IMR-90 (cell line): Measurements from ENCODE around the gene CAMTA1. TPM values are rescaled to one million over a fixed set of nuclear protein-coding genes. Genes with fewer than 3 reads are reported as not detected.

Experiments
- ATAC-seq: fragments of 200-7000 bp; cut with Tn5 transposase; 2 replicates; pipeline ENCODE4 v1.9.1; 2020; ENCODE audit warnings: low read depth, mild to moderate bottlenecking, moderate library complexity
- BruUV-seq: library from RNA; stranded (reverse); fragments of 400-500 nt; replicated peaks from 2 replicates; lab custom pipeline; 2021; lab: Mats Ljungman, UMichigan
- CTCF ChIA-PET: fragments of 300-600 bp; formaldehyde crosslinking; extraction: SDS; loops from one replicate; lab custom pipeline; 2021; ENCODE audit warnings: antibody characterized with exemption; lab: Yijun Ruan, JAX
- POLR2A ChIA-PET: fragments of 300-600 bp; sonication (Branson Sonifier 250); formaldehyde crosslinking; loops from one replicate; lab custom pipeline; 2022; ENCODE audit warnings: antibody characterized with exemption; ENCODE audit not compliant: unreplicated experiment; lab: Charles Lee
- DNase-seq: peaks from one replicate; pipeline ENCODE4 v3.0.0; 2013
- H2AFZ ChIP-seq: replicated peaks from 2 replicates; pipeline ENCODE3; 2013; ENCODE audit warnings: low read length, mild to moderate bottlenecking; ENCODE audit not compliant: poor library complexity
- H2AK5ac ChIP-seq: 2 replicates; pipeline ENCODE4 v1.6.1; 2013; ENCODE audit warnings: low read depth, low read length, inconsistent platforms
- H2AK9ac ChIP-seq: replicated peaks from 2 replicates; pipeline ENCODE3; 2013; ENCODE audit warnings: mild to moderate bottlenecking, low read depth, low read length, moderate library complexity; ENCODE audit not compliant: poor library complexity
- H2BK120ac ChIP-seq: 2 replicates; pipeline ENCODE4 v1.6.1; 2013; ENCODE audit warnings: low read depth, low read length, inconsistent platforms
- H2BK15ac ChIP-seq: 3 replicates; pipeline ENCODE4 v1.6.1; 2013; ENCODE audit warnings: low read depth, low read length, inconsistent platforms
- H2BK20ac ChIP-seq: 2 replicates; pipeline ENCODE4 v1.6.1; 2013; ENCODE audit warnings: low read depth, mild to moderate bottlenecking, inconsistent platforms, low read length, moderate library complexity
- H2BK5ac ChIP-seq: 2 replicates; pipeline ENCODE4 v1.6.1; 2013; ENCODE audit warnings: mild to moderate bottlenecking, low read depth, low read length, inconsistent platforms; ENCODE audit not compliant: poor library complexity, severe bottlenecking
- H3K14ac ChIP-seq: replicated peaks from 2 replicates; pipeline ENCODE4 v1.6.1; 2013; ENCODE audit warnings: low read depth, low read length, inconsistent platforms
- H3K18ac ChIP-seq: 2 replicates; pipeline ENCODE4 v1.6.1; 2013; ENCODE audit warnings: low read depth, low read length, control low read depth
- H3K23ac ChIP-seq: 2 replicates; pipeline ENCODE4 v1.6.1; 2013; ENCODE audit warnings: low read depth, low read length, inconsistent platforms
- H3K27ac ChIP-seq: 2 replicates; pipeline ENCODE4 v1.5.1; 2013; ENCODE audit warnings: mild to moderate bottlenecking, control low read depth, low read length; ENCODE audit not compliant: insufficient read depth
- H3K27me3 ChIP-seq: 2 replicates; pipeline ENCODE4 v1.6.1; 2013; ENCODE audit warnings: low read length; ENCODE audit not compliant: control insufficient read depth, insufficient read depth
- H3K36me3 ChIP-seq: 2 replicates; pipeline ENCODE4 v1.6.1; 2013; ENCODE audit warnings: low read length, mixed read lengths; ENCODE audit not compliant: control insufficient read depth, insufficient read depth
- H3K4ac ChIP-seq: 2 replicates; pipeline ENCODE4 v1.6.1; 2013; ENCODE audit warnings: low read depth, low read length, inconsistent platforms
- H3K4me1 ChIP-seq: 2 replicates; pipeline ENCODE4 v1.6.1; 2013; ENCODE audit warnings: low read length, mixed read lengths; ENCODE audit not compliant: control insufficient read depth, insufficient read depth
- H3K4me2 ChIP-seq: 2 replicates; pipeline ENCODE4 v1.6.1; 2013; ENCODE audit warnings: low read depth, mild to moderate bottlenecking, control low read depth, low read length, moderate library complexity
- H3K4me3 ChIP-seq: 2 replicates; pipeline ENCODE4 v1.5.1; 2013; ENCODE audit warnings: low read depth, mild to moderate bottlenecking, control low read depth, low read length, moderate library complexity; ENCODE audit not compliant: insufficient read depth
- H3K56ac ChIP-seq: 2 replicates; pipeline ENCODE4 v1.6.1; 2013; ENCODE audit warnings: low read length, inconsistent platforms; ENCODE audit not compliant: insufficient read depth; ENCODE audit errors: extremely low read depth
- H3K79me1 ChIP-seq, 2 experiments: 2 replicates each; pipeline ENCODE4 v1.6.1; 2013; ENCODE audit warnings: low read length in 2 of 2, inconsistent platforms in 1 of 2, low read depth in 1 of 2
- H3K9ac ChIP-seq: 2 replicates; pipeline ENCODE4 v1.6.1; 2013; ENCODE audit warnings: low read depth, low read length, control low read depth
- H3K9me1 ChIP-seq: 2 replicates; pipeline ENCODE4 v1.6.1; 2013; ENCODE audit warnings: low read length, inconsistent platforms; ENCODE audit not compliant: insufficient read depth
- H3K9me3 ChIP-seq: 2 replicates; pipeline ENCODE4 v1.6.1; 2013; ENCODE audit warnings: low read length; ENCODE audit not compliant: control insufficient read depth, insufficient read depth
- H4K20me1 ChIP-seq: 2 replicates; pipeline ENCODE4 v1.6.1; 2013; ENCODE audit warnings: low read length, inconsistent platforms; ENCODE audit not compliant: insufficient read depth
- H4K5ac ChIP-seq: 2 replicates; pipeline ENCODE4 v1.6.1; 2013; ENCODE audit warnings: mild to moderate bottlenecking, low read depth, low read length, control low read depth
- H4K8ac ChIP-seq, 2 experiments: 2 replicates each; pipeline ENCODE4 v1.6.1; 2013; ENCODE audit warnings: low read depth in 2 of 2, low read length in 2 of 2, control low read depth in 1 of 2, inconsistent platforms in 1 of 2
- H4K91ac ChIP-seq: 2 replicates; pipeline ENCODE4 v1.6.1; 2013; ENCODE audit warnings: low read depth, low read length, inconsistent platforms; ENCODE audit not compliant: insufficient read depth
- MAZ ChIP-seq: IDR thresholded peaks from 2 replicates; pipeline ENCODE4 v1.6.1; 2012; ENCODE audit warnings: low read depth, mild to moderate bottlenecking, low read length, improper control_type of control experiment, moderate library complexity, borderline replicate concordance
- MXI1 ChIP-seq: IDR thresholded peaks from 2 replicates; pipeline ENCODE4 v1.6.1; 2012; ENCODE audit warnings: low read depth, mild to moderate bottlenecking, low read length, moderate library complexity, borderline replicate concordance
- RAD21 ChIP-seq: IDR thresholded peaks from 2 replicates; pipeline ENCODE4 v1.6.1; 2012; ENCODE audit warnings: low read length, improper control_type of control experiment
- WGBS, 2 experiments: methylation state at CpG; one replicate each; pipeline versions ENCODE4 v1.1.5 to v1.1.7; 2013; ENCODE audit warnings: missing lambda C conversion rate in 2 of 2; ENCODE audit not compliant: insufficient read length in 1 of 2; ENCODE audit errors: extremely low coverage in 2 of 2; 5-methylcytosine and 5-hydroxymethylcytosine counted together
- dilution Hi-C: fragments of 300-500 bp; cut with HindIII; formaldehyde crosslinking; loops from one replicate; pipeline ENCODE4 v1.14.3; 2018; ENCODE audit warnings: low sequenced_read_pairs; ENCODE audit not compliant: unreplicated experiment
- in situ Hi-C: fragments of 300-500 bp; cut with MboI; formaldehyde crosslinking; loops from 3 replicates; pipeline ENCODE4 v1.14.3; 2019; ENCODE audit warnings: low sequenced_read_pairs, inconsistent platforms, mixed read lengths
- intact Hi-C: fragments of 100-400 bp; cut with micrococcal nuclease; formaldehyde crosslinking; loops from 2 replicates; pipeline ENCODE4 v1.10.0; 2022
- polyA plus RNA-seq, 3 experiments: library from polyadenylated mRNA; depleted of rRNA; stranded (reverse); fragments of >200 nt; gene quantifications; 2 replicates each; pipeline ENCODE4 v1.2.3, GENCODE V29; 2012; ENCODE audit warnings: low replicate concordance in 1 of 3
- total RNA-seq: library from RNA; depleted of rRNA; stranded (reverse); fragments of >200 nt; gene quantifications from 2 replicates; pipeline ENCODE4 v1.2.3, GENCODE V29; 2012

CAMTA1 gene
- total and polyA plus RNA-seq, 2 of the 4 experiments (the other 2 are of a cell fraction) = 35.5 to 74.3 TPM

DNA sequence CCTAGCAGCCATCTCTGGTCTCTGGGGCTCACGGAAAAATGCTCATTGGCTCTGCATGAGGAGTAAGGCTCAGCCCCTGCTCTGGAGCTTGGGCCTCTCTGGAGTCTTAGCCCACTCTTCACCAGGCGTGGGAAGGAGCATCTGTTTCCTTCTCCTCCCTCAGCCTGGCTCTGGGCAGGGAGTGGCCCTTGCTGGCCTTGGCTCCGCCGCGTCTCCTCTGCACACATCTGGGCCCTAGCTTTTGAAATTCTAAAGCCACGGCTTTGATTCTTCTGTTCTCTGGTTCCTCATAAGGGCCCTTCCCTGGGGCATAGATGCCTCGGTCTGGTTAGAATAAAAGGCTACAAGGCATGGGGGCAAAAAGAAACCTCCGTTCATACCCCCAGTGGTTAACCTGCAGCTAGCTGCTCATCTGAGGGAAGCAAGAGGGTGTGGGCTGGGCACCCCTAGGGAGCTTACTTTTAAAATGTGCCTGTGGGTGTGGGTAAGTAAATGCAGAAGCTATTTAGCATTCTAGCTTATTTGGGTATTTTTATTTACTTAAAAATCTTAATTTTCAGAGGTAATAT is 145.6 kb downstream of the CAMTA1 start:
- no peak overlapping the region for H3K18ac ChIP-seq
- CTCF ChIA-PET = no interaction called here
- peaks cover 48% of the 10 kb centered on the region for H3K27me3 ChIP-seq
- DNase-seq = no peak
- in situ Hi-C loops (no loop called here), intact Hi-C loops (no loop called here), dilution Hi-C loops (no loop called here)
- no peak overlapping the region for H4K8ac ChIP-seq
- no peak overlapping the region for H3K27ac ChIP-seq
- H2BK20ac ChIP-seq = no peak overlapping the region
- H4K91ac ChIP-seq = no peak overlapping the region
- WGBS, 2 experiments = 20% methylated on average over 1 of the region's 8 CpGs; no CpG with 5 or more reads in 1 of the 2 experiments
- H3K79me1 ChIP-seq = no peaks in the 10 kb centered on the region
- H2AK5ac ChIP-seq = no peak overlapping the region
- H3K36me3 ChIP-seq = no peaks in the 10 kb centered on the region
- H3K4ac ChIP-seq = no peak overlapping the region
- POLR2A ChIA-PET = no interaction called here
- no peaks in the 10 kb centered on the region for H3K9me3 ChIP-seq
- peaks cover 4% of the 10 kb centered on the region; the same call in 1 of the 2 replicates for H3K4me1 ChIP-seq
- no peak overlapping the region for H3K4me2 ChIP-seq
- no peak overlapping the region for H3K23ac ChIP-seq
- H2AK9ac ChIP-seq = no peak overlapping the region
- no peak overlapping the region for H3K56ac ChIP-seq
- ATAC-seq = no peak
- no peaks in the 10 kb centered on the region for H4K20me1 ChIP-seq
- no TSS peak for BruUV-seq
- H3K14ac ChIP-seq = no peak overlapping the region
- no peak overlapping the region for H3K4me3 ChIP-seq
- H3K9me1 ChIP-seq = no peaks in the 10 kb centered on the region
- H2BK5ac ChIP-seq = no peak overlapping the region
- no peak overlapping the region for H4K5ac ChIP-seq
- H2AFZ ChIP-seq = no peak overlapping the region
- H2BK120ac ChIP-seq = no peak overlapping the region
- TF ChIP-seq MXI1 (no peak), MAZ (no peak), RAD21 (no peak)
- no peak overlapping the region for H3K9ac ChIP-seq
- no peak overlapping the region for H2BK15ac ChIP-seq
